Activated CD8-positive, alpha-beta memory T cell treated with anti-CD3 and anti-CD28 coated beads for 4 hours (primary cell): ENCODE data around the gene UQCRC1.

ENCODE experiments used
- DNase-seq, 2 donors: peaks; one replicate each; pipeline ENCODE4 v3.0.0-alpha.2; 2020; ENCODE audit warnings: low read depth in 2 of 2

Gene UQCRC1

GRCh38 chr3:48633743-48634142 is 24.3 kb upstream of the UQCRC1 start:
- no peak for DNase-seq

- no peak for DNase-seq
Observed at GRCh38 chr3:48633256-48633655, 23.8 kb upstream of the UQCRC1 start.

GRCh38 chr3:48631516-48632448 is 22.3 kb upstream of the UQCRC1 start:
- DNase-seq = no peak

GRCh38 chr3:48630833-48631232 is 21.4 kb upstream of the UQCRC1 start:
- no peak for DNase-seq

GRCh38 chr3:48630407-48630806 is 21.0 kb upstream of the UQCRC1 start:
- no peak for DNase-seq

- no peak for DNase-seq
Observed at GRCh38 chr3:48629894-48630293, 20.4 kb upstream of the UQCRC1 start.

GRCh38 chr3:48628277-48629017 is 19.0 kb upstream of the UQCRC1 start:
- DNase-seq = no peak

GRCh38 chr3:48625600-48625999 is 16.2 kb upstream of the UQCRC1 start:
- no peak for DNase-seq

- DNase-seq = no peak
Observed at GRCh38 chr3:48624767-48625166, 15.3 kb upstream of the UQCRC1 start.

- no peak for DNase-seq
Observed at GRCh38 chr3:48623851-48624547, 14.6 kb upstream of the UQCRC1 start.

GRCh38 chr3:48621461-48621869 is 12.0 kb upstream of the UQCRC1 start, which contains the start of gene TMEM89:
Gene TMEM89 (minus strand): TSS chr3:48621769. CDS start chr3:48621756, 13 bp downstream.
- DNase-seq = no peak

- DNase-seq = no peak
Observed at GRCh38 chr3:48619541-48620524, 10.4 kb upstream of the UQCRC1 start.

GRCh38 chr3:48617559-48617958 is 8.1 kb upstream of the UQCRC1 start:
- DNase-seq = no peak

- DNase-seq = no peak
Observed at GRCh38 chr3:48614044-48614443, 4.6 kb upstream of the UQCRC1 start.

GRCh38 chr3:48612309-48612708 is 2.9 kb upstream of the UQCRC1 start:
- DNase-seq = no peak

GRCh38 chr3:48607519-48607918 is 1.9 kb downstream of the UQCRC1 start:
- DNase-seq = no peak

GRCh38 chr3:48601622-48601994 is 7.8 kb downstream of the UQCRC1 start:
- DNase-seq = no peak

- DNase-seq = no peak
Observed at GRCh38 chr3:48600711-48601621, 8.5 kb downstream of the UQCRC1 start.

- DNase-seq = no peak
Observed at GRCh38 chr3:48599509-48600285, 9.7 kb downstream of the UQCRC1 start.
